Sciatic nerve (tissue), 2 donors: ENCODE results near the gene ADA. TPM values are rescaled to one million over a fixed set of nuclear protein-coding genes. Genes with fewer than 3 reads are reported as not detected.
A peak's percentile ranks its signal among the peaks of the same experiment; 100 is the strongest.

ENCODE experiments used
- ATAC-seq: fragments of 200-7000 bp; cut with Tn5 transposase; one replicate; pipeline ENCODE4 v1.9.1; 2020; ENCODE audit warnings: mild to moderate bottlenecking, moderate library complexity
- DNase-seq: peaks from one replicate; pipeline ENCODE4 v3.0.0-alpha.2; 2020; ENCODE audit warnings: low spot score
- intact Hi-C: fragments of 100-400 bp; cut with DNase I; formaldehyde crosslinking; loops from one replicate; pipeline ENCODE4 v1.14.2; 2022
- total RNA-seq: library from RNA; stranded (reverse); fragmentation: NEBNext Ultra II Directional; extraction: Animal tissue kit (Norgen Biotek cat#: 25700); gene quantifications from one replicate; pipeline ENCODE4 v1.2.1, GENCODE V29; 2021
- donor health status: DM: no; HTN: no; CAD: no.
- donor health status: DM: no; HTN: no; CAD: no.

ADA gene
- total RNA-seq, 1 donor from 2014 or later: 7.7 TPM

- ATAC-seq (no peak), DNase-seq (no peak)
- intact Hi-C loops: loop anchor here (5.0 kb wide), 1 partner anchor 393 kb away; no protein-coding TSS in a partner anchor
Observed at GRCh38 chr20:44610313-44610962, 41.1 kb downstream of the ADA start.

GRCh38 chr20:44609516-44610312 lies 41.8 kb downstream of the ADA start:
- ATAC-seq: peak; percentile 95
- intact Hi-C loops: loop anchor here (5.0 to 10.0 kb wide), 2 partner anchors 75 to 392 kb away; no protein-coding TSS in a partner anchor

GRCh38 chr20:44609006-44609515 lies 42.4 kb downstream of the ADA start:
- DNase-seq: no peak
- ATAC-seq: peak; percentile 30
- intact Hi-C loops: loop anchor here (10.0 kb wide), 1 partner anchor 74 kb away; no protein-coding TSS in a partner anchor

More at GRCh38 chr20:44609516-44610312, 41.8 kb downstream of the ADA start:
- peak; percentile 92 for DNase-seq

- DNase-seq (no peak), ATAC-seq (no peak)
- intact Hi-C loops: loop anchor here (10.0 kb wide), 1 partner anchor 72 kb away; no protein-coding TSS in a partner anchor
Observed at GRCh38 chr20:44606725-44607441, 44.6 kb downstream of the ADA start.

- no peak for DNase-seq
- intact Hi-C loops: loop anchor here (10.0 kb wide), 1 partner anchor 69 kb away; no protein-coding TSS in a partner anchor
- no peak for ATAC-seq
Observed at GRCh38 chr20:44603327-44603726, 48.2 kb downstream of the ADA start.

GRCh38 chr20:44601801-44602204 lies 49.7 kb downstream of the ADA start:
- peak; percentile 97 for ATAC-seq
- intact Hi-C loops: loop anchor here (10.0 kb wide), 1 partner anchor 67 kb away; no protein-coding TSS in a partner anchor

GRCh38 chr20:44601236-44601671 lies 50.2 kb downstream of the ADA start:
- ATAC-seq: peak; percentile 60
- DNase-seq: no peak
- intact Hi-C loops: loop anchor here (10.0 kb wide), 1 partner anchor 66 kb away; no protein-coding TSS in a partner anchor

More at GRCh38 chr20:44601801-44602204, 49.7 kb downstream of the ADA start:
- peak; percentile 87 for DNase-seq

- peak; percentile 19 for ATAC-seq
- DNase-seq: no peak
- intact Hi-C loops: loop anchor here (10.0 kb wide), 1 partner anchor 66 kb away; no protein-coding TSS in a partner anchor
Observed at GRCh38 chr20:44600758-44601201, 50.7 kb downstream of the ADA start.

- intact Hi-C loops: loop anchor here (10.0 kb wide), 1 partner anchor 66 kb away; no protein-coding TSS in a partner anchor
- no peak for DNase-seq
- no peak for ATAC-seq
Observed at GRCh38 chr20:44600301-44600700, 51.2 kb downstream of the ADA start.

- ATAC-seq: no peak
- intact Hi-C loops: loop anchor here (10.0 kb wide), 1 partner anchor 65 kb away; no protein-coding TSS in a partner anchor
- DNase-seq: no peak
Observed at GRCh38 chr20:44599715-44600114, 51.8 kb downstream of the ADA start.

- DNase-seq: no peak
- ATAC-seq: no peak
- intact Hi-C loops: no loop called here
Observed at GRCh38 chr20:44598423-44599305, 52.8 kb downstream of the ADA start.

GRCh38 chr20:44597930-44598329 lies 53.6 kb downstream of the ADA start:
- intact Hi-C loops: no loop called here
- DNase-seq (no peak), ATAC-seq (no peak)

GRCh38 chr20:44597516-44597915 lies 54.0 kb downstream of the ADA start:
- ATAC-seq (no peak), DNase-seq (no peak)
- intact Hi-C loops: no loop called here

- ATAC-seq (no peak), DNase-seq (no peak)
- intact Hi-C loops: no loop called here
Observed at GRCh38 chr20:44596876-44597275, 54.6 kb downstream of the ADA start.

- ATAC-seq (no peak), DNase-seq (no peak)
- intact Hi-C loops: no loop called here
Observed at GRCh38 chr20:44596010-44596409, 55.5 kb downstream of the ADA start.

GRCh38 chr20:44594730-44595129 lies 56.8 kb downstream of the ADA start:
- ATAC-seq (peak; percentile 64), DNase-seq (no peak)
- intact Hi-C loops: no loop called here

- intact Hi-C loops: no loop called here
- ATAC-seq (no peak), DNase-seq (no peak)
Observed at GRCh38 chr20:44593751-44594150, 57.7 kb downstream of the ADA start.

GRCh38 chr20:44592366-44592765 lies 59.1 kb downstream of the ADA start:
- ATAC-seq (no peak), DNase-seq (no peak)
- intact Hi-C loops: no loop called here
